ENCODE measurements around the gene TAF15.

DNA sequence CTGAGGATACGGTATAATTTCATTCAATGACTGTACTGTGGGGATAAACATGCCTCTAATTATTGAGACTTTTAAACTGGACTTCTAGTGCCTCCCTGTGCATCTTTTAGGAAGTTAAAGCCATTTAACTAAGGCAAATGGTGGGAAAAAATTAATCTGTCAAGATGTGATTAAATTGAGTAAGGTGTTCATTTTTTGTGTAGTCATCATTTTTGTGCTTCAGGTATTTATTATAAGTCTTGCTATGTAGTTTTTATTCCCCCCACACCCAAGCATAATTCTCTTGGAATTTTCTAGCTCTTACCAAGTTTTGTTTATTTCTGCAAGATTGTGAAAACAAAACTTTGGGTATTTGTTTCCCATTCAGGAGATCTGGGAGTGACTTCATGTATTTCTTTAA is 10.2 kb downstream of the TAF15 start:
- TF ChIP-seq, protein P1, sequence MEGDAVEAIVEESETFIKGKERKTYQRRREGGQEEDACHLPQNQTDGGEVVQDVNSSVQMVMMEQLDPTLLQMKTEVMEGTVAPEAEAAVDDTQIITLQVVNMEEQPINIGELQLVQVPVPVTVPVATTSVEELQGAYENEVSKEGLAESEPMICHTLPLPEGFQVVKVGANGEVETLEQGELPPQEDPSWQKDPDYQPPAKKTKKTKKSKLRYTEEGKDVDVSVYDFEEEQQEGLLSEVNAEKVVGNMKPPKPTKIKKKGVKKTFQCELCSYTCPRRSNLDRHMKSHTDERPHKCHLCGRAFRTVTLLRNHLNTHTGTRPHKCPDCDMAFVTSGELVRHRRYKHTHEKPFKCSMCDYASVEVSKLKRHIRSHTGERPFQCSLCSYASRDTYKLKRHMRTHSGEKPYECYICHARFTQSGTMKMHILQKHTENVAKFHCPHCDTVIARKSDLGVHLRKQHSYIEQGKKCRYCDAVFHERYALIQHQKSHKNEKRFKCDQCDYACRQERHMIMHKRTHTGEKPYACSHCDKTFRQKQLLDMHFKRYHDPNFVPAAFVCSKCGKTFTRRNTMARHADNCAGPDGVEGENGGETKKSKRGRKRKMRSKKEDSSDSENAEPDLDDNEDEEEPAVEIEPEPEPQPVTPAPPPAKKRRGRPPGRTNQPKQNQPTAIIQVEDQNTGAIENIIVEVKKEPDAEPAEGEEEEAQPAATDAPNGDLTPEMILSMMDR (IDR thresholded peaks at IDR 0.05), result no peak
- TF ChIP-seq, protein P2, sequence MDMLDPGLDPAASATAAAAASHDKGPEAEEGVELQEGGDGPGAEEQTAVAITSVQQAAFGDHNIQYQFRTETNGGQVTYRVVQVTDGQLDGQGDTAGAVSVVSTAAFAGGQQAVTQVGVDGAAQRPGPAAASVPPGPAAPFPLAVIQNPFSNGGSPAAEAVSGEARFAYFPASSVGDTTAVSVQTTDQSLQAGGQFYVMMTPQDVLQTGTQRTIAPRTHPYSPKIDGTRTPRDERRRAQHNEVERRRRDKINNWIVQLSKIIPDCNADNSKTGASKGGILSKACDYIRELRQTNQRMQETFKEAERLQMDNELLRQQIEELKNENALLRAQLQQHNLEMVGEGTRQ (IDR thresholded peaks at IDR 0.05; ENCODE audit: borderline replicate concordance, low read depth, low read length), result no peak
- TF ChIP-seq YY1 (IDR thresholded peaks at IDR 0.05; ENCODE audit: low read depth), result no peak
